ENCODE results near the gene TAF1L. TPM values are rescaled to one million over a fixed set of nuclear protein-coding genes. Genes with fewer than 3 reads are reported as not detected.
A peak's percentile ranks its signal among the peaks of the same experiment; 100 is the strongest.

TAF1L gene
- total RNA-seq, 2 donors from 2014 or later = not detected

DNA sequence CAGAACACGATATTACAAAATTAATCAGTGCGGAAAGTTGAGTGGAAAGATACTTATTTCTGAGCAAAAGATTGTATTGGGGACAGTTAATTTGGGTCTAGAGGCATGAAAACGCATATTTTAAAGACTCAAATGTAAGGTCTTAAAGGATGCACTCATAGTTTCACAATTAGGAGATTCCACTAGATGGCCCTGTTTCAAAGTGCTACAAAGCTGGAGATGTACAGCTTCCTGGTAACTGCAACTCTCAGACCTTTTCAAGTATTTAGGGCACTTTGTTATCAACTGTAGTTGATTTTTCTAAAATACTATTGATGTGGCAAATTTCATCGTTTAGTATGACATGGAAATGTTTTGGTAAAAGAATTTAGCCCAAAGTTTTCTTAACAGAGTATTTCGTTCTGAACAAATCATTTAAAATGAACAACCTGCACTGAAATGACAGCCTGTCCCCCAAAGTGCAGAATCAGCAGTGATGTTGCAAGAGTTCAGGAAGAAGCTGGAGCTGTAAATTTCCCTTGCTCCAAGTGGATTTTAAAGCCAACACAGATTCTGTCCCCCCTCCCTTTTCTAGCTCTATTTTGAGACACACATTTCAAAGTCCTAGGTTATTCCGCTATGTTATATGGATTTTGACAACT is 46.3 kb downstream of the TAF1L start:
- Histone ChIP-seq H3K4me3 (no peak overlapping the region), H3K9me3 (no peaks in the 10 kb centered on the region), H3K27me3 (no peaks in the 10 kb centered on the region), H3K27ac (no peak overlapping the region), H3K4me1 (no peaks in the 10 kb centered on the region), H3K36me3 (no peaks in the 10 kb centered on the region)
- DNase-seq (ENCODE audit: low spot score) = no peak
- TF ChIP-seq, protein P1, sequence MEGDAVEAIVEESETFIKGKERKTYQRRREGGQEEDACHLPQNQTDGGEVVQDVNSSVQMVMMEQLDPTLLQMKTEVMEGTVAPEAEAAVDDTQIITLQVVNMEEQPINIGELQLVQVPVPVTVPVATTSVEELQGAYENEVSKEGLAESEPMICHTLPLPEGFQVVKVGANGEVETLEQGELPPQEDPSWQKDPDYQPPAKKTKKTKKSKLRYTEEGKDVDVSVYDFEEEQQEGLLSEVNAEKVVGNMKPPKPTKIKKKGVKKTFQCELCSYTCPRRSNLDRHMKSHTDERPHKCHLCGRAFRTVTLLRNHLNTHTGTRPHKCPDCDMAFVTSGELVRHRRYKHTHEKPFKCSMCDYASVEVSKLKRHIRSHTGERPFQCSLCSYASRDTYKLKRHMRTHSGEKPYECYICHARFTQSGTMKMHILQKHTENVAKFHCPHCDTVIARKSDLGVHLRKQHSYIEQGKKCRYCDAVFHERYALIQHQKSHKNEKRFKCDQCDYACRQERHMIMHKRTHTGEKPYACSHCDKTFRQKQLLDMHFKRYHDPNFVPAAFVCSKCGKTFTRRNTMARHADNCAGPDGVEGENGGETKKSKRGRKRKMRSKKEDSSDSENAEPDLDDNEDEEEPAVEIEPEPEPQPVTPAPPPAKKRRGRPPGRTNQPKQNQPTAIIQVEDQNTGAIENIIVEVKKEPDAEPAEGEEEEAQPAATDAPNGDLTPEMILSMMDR (IDR thresholded peaks at IDR 0.05) = peak in 1 of 2 donors; percentile 59

DNA sequence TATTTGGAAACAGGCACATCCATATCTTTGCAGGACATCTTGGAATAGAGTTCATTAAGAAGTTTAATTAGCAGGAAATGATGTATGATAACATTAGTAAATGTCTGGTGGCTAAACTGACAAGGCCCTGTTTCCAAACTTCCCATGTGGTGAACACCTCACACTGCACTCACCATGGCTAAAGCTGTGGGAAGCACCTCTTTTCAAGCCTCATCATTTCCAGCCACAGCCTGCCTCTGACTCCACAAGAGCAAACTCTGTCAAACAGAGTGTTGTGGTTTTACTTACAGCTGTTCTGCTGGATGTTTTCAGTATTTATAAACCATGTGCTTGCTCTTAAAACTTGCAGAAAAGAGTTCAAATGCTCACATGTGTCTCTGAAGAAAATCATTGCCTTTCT is 47.6 kb downstream of the TAF1L start:
- H3K9me3 ChIP-seq = no peaks in the 10 kb centered on the region
- no peaks in the 10 kb centered on the region for H3K4me1 ChIP-seq
- no peaks in the 10 kb centered on the region for H3K27me3 ChIP-seq
- no peak overlapping the region for H3K27ac ChIP-seq
- no peaks in the 10 kb centered on the region for H3K36me3 ChIP-seq
- no peak overlapping the region for H3K4me3 ChIP-seq
- DNase-seq (ENCODE audit: low spot score) = no peak
- TF ChIP-seq, protein P1 (IDR thresholded peaks at IDR 0.05) = no peak

DNA sequence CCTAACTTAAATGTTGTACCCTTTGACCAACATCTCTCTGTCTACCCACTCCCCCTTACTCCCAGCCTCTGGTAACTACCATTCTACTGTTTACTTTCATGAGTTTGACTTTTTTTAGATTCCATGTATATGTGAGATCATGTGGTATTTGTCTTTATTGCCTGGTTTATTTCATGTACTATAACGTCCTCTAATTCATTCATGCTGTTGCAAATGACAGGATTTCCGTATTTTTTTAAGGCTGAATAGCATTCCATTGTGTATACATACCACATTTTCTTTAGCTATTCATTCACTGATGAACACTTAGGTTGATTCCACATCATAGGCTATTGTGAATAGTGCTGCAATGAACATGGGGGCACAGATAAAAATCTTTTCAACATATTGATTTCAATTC is 50.7 kb downstream of the TAF1L start:
- DNase-seq (ENCODE audit: low spot score) = no peak
- H3K36me3 ChIP-seq = no peaks in the 10 kb centered on the region
- no peak overlapping the region for H3K27ac ChIP-seq
- H3K4me1 ChIP-seq = no peaks in the 10 kb centered on the region
- H3K27me3 ChIP-seq = no peaks in the 10 kb centered on the region
- TF ChIP-seq, protein P1 (IDR thresholded peaks at IDR 0.05) = no peak
- no peak overlapping the region for H3K4me3 ChIP-seq
- H3K9me3 ChIP-seq = no peaks in the 10 kb centered on the region

DNA sequence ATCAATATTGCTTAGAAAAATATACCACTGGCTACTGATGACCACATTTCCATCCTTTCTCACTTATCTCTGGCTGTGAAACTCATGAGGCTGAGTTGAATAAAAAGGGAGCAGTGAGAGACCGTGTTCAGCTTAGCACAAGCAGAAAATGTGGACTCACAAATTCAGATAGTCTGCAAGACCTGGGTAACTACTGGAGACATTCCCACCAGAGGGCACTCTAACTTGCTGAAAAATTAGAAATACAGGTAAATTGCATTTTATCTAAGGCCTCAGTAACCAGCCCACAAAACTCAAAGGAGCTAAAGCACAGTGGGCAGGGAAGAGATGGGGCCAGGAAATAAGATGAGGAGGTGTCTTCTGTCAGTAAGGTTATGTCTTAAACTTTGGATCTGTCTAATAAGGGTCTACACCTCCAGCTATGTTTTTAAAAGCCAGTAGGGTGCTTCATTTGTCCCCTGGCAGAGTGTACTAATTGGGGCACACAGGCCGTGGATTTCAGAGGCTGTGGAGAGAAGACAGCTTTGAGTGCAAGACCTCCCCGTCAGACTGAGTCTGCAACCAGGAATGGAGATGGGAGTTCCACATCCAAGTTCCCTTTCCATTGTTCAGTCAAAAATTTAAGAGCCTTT is 53.8 kb downstream of the TAF1L start:
- H3K4me1 ChIP-seq = no peaks in the 10 kb centered on the region
- no peak for DNase-seq (ENCODE audit: low spot score)
- H3K27me3 ChIP-seq = no peaks in the 10 kb centered on the region
- H3K36me3 ChIP-seq = no peaks in the 10 kb centered on the region
- H3K9me3 ChIP-seq = no peaks in the 10 kb centered on the region
- TF ChIP-seq, protein P1 (IDR thresholded peaks at IDR 0.05) = peak in 1 of 2 donors; percentile 54
- no peak overlapping the region for H3K4me3 ChIP-seq
- H3K27ac ChIP-seq = no peak overlapping the region

DNA sequence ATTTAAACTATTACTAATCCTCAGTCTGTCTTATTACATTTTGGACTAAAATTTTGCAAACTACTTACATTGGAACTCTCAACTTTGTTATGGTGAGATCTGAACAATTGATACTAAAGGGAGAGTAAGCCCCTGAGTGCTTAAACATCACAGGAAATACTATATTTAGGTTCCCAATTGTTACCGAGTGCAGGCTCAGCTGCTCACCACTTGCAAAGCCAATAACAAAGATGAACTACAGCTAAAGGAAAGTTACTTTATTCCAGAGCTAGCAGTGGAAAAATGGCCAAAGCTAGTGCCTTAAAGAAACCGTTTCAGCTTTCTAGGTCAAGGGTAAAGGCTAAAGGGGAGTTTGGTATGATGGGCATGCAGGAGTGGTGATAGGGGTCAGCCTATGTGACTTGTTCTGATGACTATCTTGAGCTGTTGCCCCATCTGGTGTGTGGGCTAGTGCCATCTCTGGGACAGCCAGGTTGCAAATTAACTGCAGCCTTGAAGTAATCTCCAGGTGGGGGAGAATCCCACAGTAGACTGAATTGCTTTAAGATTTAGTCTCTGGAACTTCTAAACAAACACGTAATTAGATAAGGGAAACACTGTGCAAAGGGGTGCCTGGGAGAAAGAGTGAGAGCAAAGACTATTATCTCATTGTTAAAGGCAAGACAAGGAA is 54.7 kb downstream of the TAF1L start:
- DNase-seq (ENCODE audit: low spot score) = no peak
- Histone ChIP-seq H3K27ac (no peak overlapping the region), H3K9me3 (no peaks in the 10 kb centered on the region)

More for the DNA sequence above, 54.7 kb downstream of the TAF1L start:
- Histone ChIP-seq H3K4me3 (no peak overlapping the region), H3K36me3 (no peaks in the 10 kb centered on the region), H3K4me1 (no peaks in the 10 kb centered on the region), H3K27me3 (no peaks in the 10 kb centered on the region)
- TF ChIP-seq, protein P1 (IDR thresholded peaks at IDR 0.05) = no peak
